K562 (cell line): Measurements from ENCODE around the gene CD72. TPM values are rescaled to one million over a fixed set of nuclear protein-coding genes. Genes with fewer than 3 reads are reported as not detected.

Source experiments
- ADNP ChIP-seq: fragments of 200-800 bp; sonication (Bioruptor generic); IDR thresholded peaks from 2 replicates; pipeline ENCODE4 v1.6.1; 2016; ENCODE audit warnings: missing genetic modification characterization, missing compliant biosample characterization
- BCL6 ChIP-seq: fragments of 250-450 bp; sonication (Bioruptor Pico); IDR thresholded peaks from 2 replicates; pipeline ENCODE4 v1.4.0; 2020
- CAMTA2 ChIP-seq: fragments of 250-450 bp; sonication (Bioruptor Pico); conservative IDR thresholded peaks from 2 replicates; pipeline ENCODE4 v1.5.1; 2022
- CEBPB ChIP-seq: fragments of 450-650 bp; IDR thresholded peaks from 2 replicates; pipeline ENCODE4 v1.6.1; 2016; ENCODE audit warnings: missing genetic modification characterization, missing compliant biosample characterization
- FOS ChIP-seq: IDR thresholded peaks from 3 replicates; pipeline ENCODE4 v1.6.1; 2011; ENCODE audit not compliant: insufficient read length; ENCODE audit errors: extremely low read depth
- GATA2 ChIP-seq: sonication (generic); formaldehyde crosslinking; IDR thresholded peaks from 2 replicates; pipeline ENCODE4 v1.4.0; 2020; ENCODE audit warnings: mild to moderate bottlenecking, missing genetic modification reagents
- HCFC1 ChIP-seq: IDR thresholded peaks from 2 replicates; pipeline ENCODE4 v1.6.1; 2012; ENCODE audit warnings: low read depth, low read length, improper control_type of control experiment
- HLTF ChIP-seq: fragments of 450-650 bp; IDR thresholded peaks from 2 replicates; pipeline ENCODE4 v1.6.1; 2016
- MLLT1 ChIP-seq, 2 experiments: fragments of 450-650 bp; IDR thresholded peaks; 2 replicates each; pipeline ENCODE4 v1.6.1; 2016
- ZBTB11 ChIP-seq, 3 experiments: fragments of 200-800 bp in 1 of 3; fragments of 250-450 bp in 1 of 3; fragments of 450-650 bp in 1 of 3; sonication (Bioruptor Pico) in 1 of 3; sonication (Bioruptor generic) in 1 of 3; formaldehyde crosslinking in 1 of 3; IDR thresholded peaks; 2 replicates each; pipeline versions ENCODE4 v1.6.1 to v1.8.0; 2016 to 2022; ENCODE audit warnings: mild to moderate bottlenecking in 2 of 3, missing genetic modification characterization in 2 of 3, missing compliant biosample characterization in 1 of 3, moderate library complexity in 1 of 3
- ZNF639 ChIP-seq, 2 experiments: fragments of 200-800 bp in 1 of 2; sonication (Bioruptor generic) in 1 of 2; sonication (generic) in 1 of 2; formaldehyde crosslinking in 1 of 2; IDR thresholded peaks in 1 of 2; conservative IDR thresholded peaks in 1 of 2; 2 replicates each; pipeline versions ENCODE4 v1.5.0 to v1.6.1; 2016 to 2020; ENCODE audit warnings: missing compliant biosample characterization in 1 of 2, missing genetic modification characterization in 1 of 2, missing genetic modification reagents in 1 of 2
- polyA plus RNA-seq, 8 experiments: library from polyadenylated mRNA; depleted of rRNA in 4 of 8; stranded (reverse) in 5 of 8; unstranded in 3 of 8; fragments of >200 nt; fragmentation: Nextera tagmentation in 2 of 8; fragmentation: Illumina TruSeq in 1 of 8; extraction: Ambion mirVana in 2 of 8; extraction: Trizol in 1 of 8; gene quantifications; 2 replicates each; pipeline versions ENCODE4 v1.2.1 to v1.2.3, GENCODE V29; 2011 to 2014; ENCODE audit warnings: inconsistent platforms in 1 of 8, missing spikeins in 1 of 8
- total RNA-seq, 7 experiments: library from RNA; depleted of rRNA in 6 of 7; stranded (reverse); fragments of >200 nt in 6 of 7; fragmentation: Illumina TruSeq in 2 of 7; extraction: Trizol in 2 of 7; gene quantifications; 2 replicates each; pipeline versions ENCODE4 v1.2.1 to v1.2.3, GENCODE V29; 2011 to 2021; ENCODE audit warnings: low replicate concordance in 1 of 7
- TF ChIP-seq, protein P1 (sequence below): fragments of 450-650 bp; IDR thresholded peaks from 2 replicates; pipeline ENCODE4 v1.6.1; 2018; ENCODE audit not compliant: partially characterized antibody
- TF ChIP-seq, protein P2 (sequence below): fragments of 450-650 bp; conservative IDR thresholded peaks from 2 replicates; pipeline ENCODE4 v1.6.1; 2016; ENCODE audit warnings: missing genetic modification characterization, low read depth, mild to moderate bottlenecking, missing compliant biosample characterization, moderate library complexity

The CD72 gene
- total and polyA plus RNA-seq, 9 of the 15 experiments (the other 6 are each of a cell fraction or from before 2014, with no cell fraction given): 0.11 to 0.78 (median 0.27) TPM; not detected in 1

GRCh38 chr9:35656831-35657545 lies 38.8 kb upstream of the CD72 start (continued):
- TF ChIP-seq ZBTB11 (CRISPR knock-in tag; IDR thresholded peaks at IDR 0.05) (no peak), BCL6 (CRISPR knock-in tag) (no peak), MLLT1 (IDR thresholded peaks at IDR 0.05) (no peak), HLTF (0 out of 2 replicates have a peak, but pooled peaks have one; percentile 5), CAMTA2 (CRISPR knock-in tag) (no peak), FOS (no peak), CEBPB (tag) (no peak), HCFC1 (no peak), ADNP (0 out of 2 replicates have a peak, but pooled peaks have one; percentile 28), GATA2 (CRISPR knock-in tag) (no peak), ZNF639 (CRISPR knock-in tag; conservative IDR thresholded peaks at IDR 0.05 in 1 of 2, IDR thresholded peaks at IDR 0.05 in 1 of 2) (no peak)
- TF ChIP-seq, protein P1, sequence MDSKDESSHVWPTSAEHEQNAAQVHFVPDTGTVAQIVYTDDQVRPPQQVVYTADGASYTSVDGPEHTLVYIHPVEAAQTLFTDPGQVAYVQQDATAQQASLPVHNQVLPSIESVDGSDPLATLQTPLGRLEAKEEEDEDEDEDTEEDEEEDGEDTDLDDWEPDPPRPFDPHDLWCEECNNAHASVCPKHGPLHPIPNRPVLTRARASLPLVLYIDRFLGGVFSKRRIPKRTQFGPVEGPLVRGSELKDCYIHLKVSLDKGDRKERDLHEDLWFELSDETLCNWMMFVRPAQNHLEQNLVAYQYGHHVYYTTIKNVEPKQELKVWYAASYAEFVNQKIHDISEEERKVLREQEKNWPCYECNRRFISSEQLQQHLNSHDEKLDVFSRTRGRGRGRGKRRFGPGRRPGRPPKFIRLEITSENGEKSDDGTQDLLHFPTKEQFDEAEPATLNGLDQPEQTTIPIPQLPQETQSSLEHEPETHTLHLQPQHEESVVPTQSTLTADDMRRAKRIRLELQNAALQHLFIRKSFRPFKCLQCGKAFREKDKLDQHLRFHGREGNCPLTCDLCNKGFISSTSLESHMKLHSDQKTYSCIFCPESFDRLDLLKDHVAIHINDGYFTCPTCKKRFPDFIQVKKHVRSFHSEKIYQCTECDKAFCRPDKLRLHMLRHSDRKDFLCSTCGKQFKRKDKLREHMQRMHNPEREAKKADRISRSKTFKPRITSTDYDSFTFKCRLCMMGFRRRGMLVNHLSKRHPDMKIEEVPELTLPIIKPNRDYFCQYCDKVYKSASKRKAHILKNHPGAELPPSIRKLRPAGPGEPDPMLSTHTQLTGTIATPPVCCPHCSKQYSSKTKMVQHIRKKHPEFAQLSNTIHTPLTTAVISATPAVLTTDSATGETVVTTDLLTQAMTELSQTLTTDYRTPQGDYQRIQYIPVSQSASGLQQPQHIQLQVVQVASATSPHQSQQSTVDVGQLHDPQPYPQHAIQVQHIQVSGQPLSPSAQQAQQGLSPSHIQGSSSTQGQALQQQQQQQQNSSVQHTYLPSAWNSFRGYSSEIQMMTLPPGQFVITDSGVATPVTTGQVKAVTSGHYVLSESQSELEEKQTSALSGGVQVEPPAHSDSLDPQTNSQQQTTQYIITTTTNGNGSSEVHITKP: no peak
- TF ChIP-seq, protein P2, sequence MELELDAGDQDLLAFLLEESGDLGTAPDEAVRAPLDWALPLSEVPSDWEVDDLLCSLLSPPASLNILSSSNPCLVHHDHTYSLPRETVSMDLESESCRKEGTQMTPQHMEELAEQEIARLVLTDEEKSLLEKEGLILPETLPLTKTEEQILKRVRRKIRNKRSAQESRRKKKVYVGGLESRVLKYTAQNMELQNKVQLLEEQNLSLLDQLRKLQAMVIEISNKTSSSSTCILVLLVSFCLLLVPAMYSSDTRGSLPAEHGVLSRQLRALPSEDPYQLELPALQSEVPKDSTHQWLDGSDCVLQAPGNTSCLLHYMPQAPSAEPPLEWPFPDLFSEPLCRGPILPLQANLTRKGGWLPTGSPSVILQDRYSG (tag): no peak
